Stomach (tissue), 9 donors: ENCODE measurements around the gene CBX8. TPM values are rescaled to one million over a fixed set of nuclear protein-coding genes. Genes with fewer than 3 reads are reported as not detected.

Source experiments
- DNase-seq, 2 donors: peaks; one replicate each; pipeline versions ENCODE4 v3.0.0 to v3.0.0-alpha.2; 2013 to 2019
- H3K27ac ChIP-seq, 5 donors: fragments of 200-600 bp in 4 of 5; sonication (generic) in 4 of 5; one replicate each; pipeline ENCODE4 v1.5.1; 2013 to 2019; ENCODE audit warnings: mild to moderate bottlenecking in 1 of 5, moderate library complexity in 1 of 5
- H3K27me3 ChIP-seq, 3 donors: fragments of 200-600 bp; sonication (generic); one replicate each; pipeline ENCODE4 v1.5.1; 2017 to 2019; ENCODE audit warnings: mixed run types in 1 of 3
- H3K36me3 ChIP-seq, 4 donors: fragments of 200-600 bp; sonication (generic); 1 replicate in 3 of 4; 2 replicates in 1 of 4; pipeline ENCODE4 v1.5.1; 2016 to 2019
- H3K4me1 ChIP-seq, 4 donors: fragments of 200-600 bp; sonication (generic); one replicate each; pipeline ENCODE4 v1.5.1; 2016 to 2019
- H3K4me3 ChIP-seq, 4 donors: fragments of 200-600 bp; sonication (generic) in 3 of 4; one replicate each; pipeline ENCODE4 v1.5.1; 2016 to 2019; ENCODE audit warnings: mild to moderate bottlenecking in 1 of 4
- H3K9me3 ChIP-seq, 4 donors: fragments of 200-600 bp; sonication (generic); one replicate each; pipeline ENCODE4 v1.5.1; 2016 to 2019
- EP300 ChIP-seq: sonication (generic); formaldehyde crosslinking; IDR thresholded peaks from one replicate; pipeline ENCODE4 v1.6.1; 2017; ENCODE audit warnings: antibody characterized with exemption
- POLR2A ChIP-seq, 4 donors: fragments of 450-650 bp; IDR thresholded peaks; one replicate each; pipeline ENCODE4 v1.6.1; 2016; ENCODE audit warnings: antibody characterized with exemption in 4 of 4, control low read depth in 2 of 4, mild to moderate bottlenecking in 1 of 4, moderate library complexity in 1 of 4
- POLR2AphosphoS5 ChIP-seq, 3 donors: sonication (generic); formaldehyde crosslinking; IDR thresholded peaks; one replicate each; pipeline ENCODE4 v1.6.1; 2016; ENCODE audit warnings: antibody characterized with exemption in 3 of 3
- WGBS, 5 donors: extraction: QIAGEN DNeasy Blood & Tissue Kit in 3 of 5; methylation state at CpG; one replicate each; pipeline versions ENCODE4 v1.1.5 to v1.1.7; 2013 to 2018; 5-methylcytosine and 5-hydroxymethylcytosine counted together
- intact Hi-C: fragments of 100-400 bp; cut with DNase I; formaldehyde crosslinking; loops from one replicate; pipeline ENCODE4 v1.15.1; 2023; ENCODE audit warnings: low total_unique reads
- polyA plus RNA-seq, 3 donors: library from polyadenylated mRNA; stranded (reverse); fragments of 200-250 nt; gene quantifications; one replicate each; pipeline ENCODE4 v1.2.3, GENCODE V29; 2013
- total RNA-seq, 5 donors: library from RNA; depleted of rRNA; stranded (reverse); fragments of >200 nt; gene quantifications; one replicate each; pipeline versions ENCODE4 v1.1.0 to v1.2.3, GENCODE V29; 2014 to 2016
- TF ChIP-seq, protein P1 (sequence below), 7 experiments: fragments of 450-650 bp in 4 of 7; fragments of 200-600 bp in 3 of 7; sonication (generic) in 3 of 7; IDR thresholded peaks; one replicate each; pipeline ENCODE4 v1.5.1; 2016 to 2019; ENCODE audit warnings: antibody characterized with exemption in 7 of 7, control low read depth in 2 of 7, mild to moderate bottlenecking in 1 of 7
- donor health status: healthy with polysubstance abuse.
- donor health status: Bipolar disorder and iron deficiency.
- donor health status: healthy.

Gene CBX8
- total and polyA plus RNA-seq, 8 donors, result 0.76 to 140 (median 3.1) TPM; not detected in 2

DNA sequence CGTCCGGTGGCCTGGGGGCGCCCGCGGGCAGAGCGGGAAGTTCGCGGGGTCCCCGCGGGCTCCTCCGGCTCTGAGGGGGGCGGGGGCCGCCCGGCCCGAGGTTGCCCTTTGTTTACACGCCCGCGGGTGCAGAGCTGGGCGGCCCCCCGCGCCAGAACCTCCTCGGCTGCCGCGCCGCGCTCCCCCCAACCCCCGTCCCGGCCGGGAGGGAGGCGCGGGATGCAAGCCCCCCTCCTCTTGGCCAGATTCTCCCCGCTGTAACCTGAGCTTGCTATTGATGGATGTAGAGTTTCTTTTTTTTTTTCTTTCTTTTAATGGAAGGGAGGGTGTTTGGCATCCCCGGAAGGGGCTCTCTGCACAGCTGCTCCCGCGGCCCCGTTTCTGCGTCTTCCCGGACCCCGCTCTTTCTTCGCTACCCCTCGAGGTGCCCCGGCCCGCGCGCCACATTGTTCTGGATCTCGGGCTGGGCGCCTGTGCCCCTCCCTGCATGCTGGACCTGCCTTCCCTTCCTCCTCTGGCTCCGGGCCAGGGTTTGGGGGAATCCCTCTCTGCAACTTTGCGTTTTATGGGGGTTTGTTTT lies 18.3 kb downstream of the CBX8 start:
- Histone ChIP-seq H3K36me3 (no peaks in the 10 kb centered on the region), H3K4me3 (peak overlapping the region; percentile 56 to 76 (median 67)), H3K4me1 (peaks cover 14 to 27% (median 22%) of the 10 kb centered on the region in 4 donors), H3K27me3 (peaks cover 10 to 97% (median 62%) of the 10 kb centered on the region in 3 donors), H3K9me3 (no peaks in the 10 kb centered on the region), H3K27ac (peak overlapping the region in 2 of 5 donors; percentile 53 to 61)
- intact Hi-C loops, result no loop called here
- DNase-seq, result peak in 1 of 2 donors; percentile 72
- WGBS, 5 donors, result 1 to 3% (median 2%) methylated on average over 36 to 49 of the region's 49 CpGs
- TF ChIP-seq, protein P1, sequence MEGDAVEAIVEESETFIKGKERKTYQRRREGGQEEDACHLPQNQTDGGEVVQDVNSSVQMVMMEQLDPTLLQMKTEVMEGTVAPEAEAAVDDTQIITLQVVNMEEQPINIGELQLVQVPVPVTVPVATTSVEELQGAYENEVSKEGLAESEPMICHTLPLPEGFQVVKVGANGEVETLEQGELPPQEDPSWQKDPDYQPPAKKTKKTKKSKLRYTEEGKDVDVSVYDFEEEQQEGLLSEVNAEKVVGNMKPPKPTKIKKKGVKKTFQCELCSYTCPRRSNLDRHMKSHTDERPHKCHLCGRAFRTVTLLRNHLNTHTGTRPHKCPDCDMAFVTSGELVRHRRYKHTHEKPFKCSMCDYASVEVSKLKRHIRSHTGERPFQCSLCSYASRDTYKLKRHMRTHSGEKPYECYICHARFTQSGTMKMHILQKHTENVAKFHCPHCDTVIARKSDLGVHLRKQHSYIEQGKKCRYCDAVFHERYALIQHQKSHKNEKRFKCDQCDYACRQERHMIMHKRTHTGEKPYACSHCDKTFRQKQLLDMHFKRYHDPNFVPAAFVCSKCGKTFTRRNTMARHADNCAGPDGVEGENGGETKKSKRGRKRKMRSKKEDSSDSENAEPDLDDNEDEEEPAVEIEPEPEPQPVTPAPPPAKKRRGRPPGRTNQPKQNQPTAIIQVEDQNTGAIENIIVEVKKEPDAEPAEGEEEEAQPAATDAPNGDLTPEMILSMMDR (IDR thresholded peaks at IDR 0.05), result no peak
- no peak for TF ChIP-seq POLR2A (IDR thresholded peaks at IDR 0.05)
- TF ChIP-seq POLR2AphosphoS5 (IDR thresholded peaks at IDR 0.05), result no peak
- no peak for TF ChIP-seq EP300

DNA sequence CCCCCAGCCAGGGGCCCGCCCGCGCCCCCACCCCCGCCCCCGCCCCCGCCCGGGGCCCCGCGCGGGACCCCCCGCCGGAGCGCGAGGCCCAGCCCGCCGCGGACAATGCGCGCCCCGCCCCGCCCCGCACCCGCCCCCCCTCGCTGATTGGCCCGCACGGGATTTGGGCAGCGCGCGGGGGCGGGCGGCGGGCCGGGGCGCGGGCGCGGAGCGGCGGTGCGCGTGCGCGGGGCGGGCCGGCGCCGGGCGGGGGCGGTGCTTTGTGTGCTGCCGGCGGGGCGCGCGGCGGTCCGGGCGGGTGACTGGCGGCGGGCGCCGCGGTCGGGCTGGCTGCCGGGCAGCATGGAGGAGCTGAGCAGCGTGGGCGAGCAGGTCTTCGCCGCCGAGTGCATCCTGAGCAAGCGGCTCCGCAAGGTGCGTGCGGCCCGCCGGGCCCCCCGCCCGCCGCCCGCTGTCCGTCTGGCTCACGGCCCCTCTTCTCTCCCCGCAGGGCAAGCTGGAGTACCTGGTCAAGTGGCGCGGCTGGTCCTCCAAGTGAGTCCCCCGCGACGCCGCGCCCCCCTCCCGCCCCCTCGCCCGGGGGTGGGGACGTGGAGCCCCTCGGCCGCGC lies 18.9 kb downstream of the CBX8 start, which contains the start of gene CBX2:
Gene CBX2, plus strand, starts transcription at position 255 of the 610 bp plus-strand sequence. Its CDS starts 88 bp downstream, at position 343.
- 0 to 1% (median 1%) methylated on average over 1 to 83 of the region's 96 CpGs; no CpG with 5 or more reads in 1 of the 5 donors for WGBS, 5 donors
- intact Hi-C loops, result no loop called here
- H3K27me3 ChIP-seq, result peaks cover 10 to 97% (median 66%) of the 10 kb centered on the region in 3 donors
- TF ChIP-seq EP300, result no peak
- no peak for TF ChIP-seq POLR2AphosphoS5 (IDR thresholded peaks at IDR 0.05)
- TF ChIP-seq, protein P1 (IDR thresholded peaks at IDR 0.05), result no peak
- TF ChIP-seq POLR2A (IDR thresholded peaks at IDR 0.05), result no peak
- no peaks in the 10 kb centered on the region for H3K36me3 ChIP-seq
- H3K27ac ChIP-seq, result peak within 1 kb of the TSS in 4 of 5 donors; percentile 20 to 76 (median 54)
- peak within 1 kb of the TSS; percentile 56 to 76 (median 67) for H3K4me3 ChIP-seq
- H3K9me3 ChIP-seq, result no peaks in the 10 kb centered on the region
- DNase-seq, result peak; percentile 77 to 94
- peaks cover 14 to 27% (median 22%) of the 10 kb centered on the region in 4 donors for H3K4me1 ChIP-seq

DNA sequence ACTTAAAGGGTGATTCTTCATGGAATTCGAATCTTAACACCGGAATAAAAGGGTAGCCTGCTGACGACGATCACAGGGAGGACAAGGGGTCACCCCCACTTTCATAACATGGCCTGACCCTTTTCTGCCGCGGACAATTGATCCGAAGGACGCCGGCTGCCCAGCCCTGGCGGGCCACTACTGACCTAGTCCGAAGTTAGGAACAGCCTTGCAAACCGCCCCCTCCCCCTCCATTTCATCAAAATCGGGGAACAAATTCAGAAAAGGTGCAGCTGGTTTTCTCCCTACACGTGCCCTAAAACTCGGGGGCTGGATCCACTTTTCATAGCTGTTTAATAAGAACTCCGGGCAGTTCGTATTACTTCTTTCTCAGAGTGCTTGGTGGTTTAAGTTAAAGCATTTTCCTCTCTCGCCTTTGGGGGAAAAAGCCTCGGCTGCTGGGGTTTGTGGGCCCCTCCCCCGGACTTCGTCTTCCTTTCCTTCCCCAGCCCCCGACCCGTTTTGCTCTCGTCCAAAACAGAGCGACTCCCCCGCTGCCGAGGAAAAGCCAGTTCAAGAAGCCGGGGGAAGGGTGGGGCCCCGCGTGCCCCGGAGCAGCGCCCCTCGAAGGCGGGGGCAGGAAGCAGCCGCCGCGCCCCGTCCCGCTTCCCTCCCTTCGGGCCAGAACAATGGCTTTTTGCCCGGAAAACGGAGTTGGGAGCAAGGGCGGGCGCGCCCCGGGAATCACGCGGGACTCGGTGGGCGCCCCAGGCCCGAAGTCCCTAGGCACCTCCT lies 19.6 kb downstream of the CBX8 start:
- peak overlapping the region; percentile 47 to 76 (median 56) for H3K4me3 ChIP-seq
- DNase-seq, result peak; percentile 29 to 90
- H3K27me3 ChIP-seq, result peaks cover 10 to 97% (median 73%) of the 10 kb centered on the region in 3 donors
- no peaks in the 10 kb centered on the region for H3K36me3 ChIP-seq
- H3K27ac ChIP-seq, result peak overlapping the region in 4 of 5 donors; percentile 20 to 76 (median 54)
- WGBS, 5 donors, result 6 to 7% (median 7%) methylated on average over 42 to 51 of the region's 51 CpGs
- TF ChIP-seq POLR2AphosphoS5 (IDR thresholded peaks at IDR 0.05) (peak in 1 of 3 donors; percentile 4), POLR2A (IDR thresholded peaks at IDR 0.05) (no peak)
- H3K4me1 ChIP-seq, result peaks cover 14 to 27% (median 22%) of the 10 kb centered on the region in 4 donors
- intact Hi-C loops, result no loop called here
- H3K9me3 ChIP-seq, result no peaks in the 10 kb centered on the region

DNA sequence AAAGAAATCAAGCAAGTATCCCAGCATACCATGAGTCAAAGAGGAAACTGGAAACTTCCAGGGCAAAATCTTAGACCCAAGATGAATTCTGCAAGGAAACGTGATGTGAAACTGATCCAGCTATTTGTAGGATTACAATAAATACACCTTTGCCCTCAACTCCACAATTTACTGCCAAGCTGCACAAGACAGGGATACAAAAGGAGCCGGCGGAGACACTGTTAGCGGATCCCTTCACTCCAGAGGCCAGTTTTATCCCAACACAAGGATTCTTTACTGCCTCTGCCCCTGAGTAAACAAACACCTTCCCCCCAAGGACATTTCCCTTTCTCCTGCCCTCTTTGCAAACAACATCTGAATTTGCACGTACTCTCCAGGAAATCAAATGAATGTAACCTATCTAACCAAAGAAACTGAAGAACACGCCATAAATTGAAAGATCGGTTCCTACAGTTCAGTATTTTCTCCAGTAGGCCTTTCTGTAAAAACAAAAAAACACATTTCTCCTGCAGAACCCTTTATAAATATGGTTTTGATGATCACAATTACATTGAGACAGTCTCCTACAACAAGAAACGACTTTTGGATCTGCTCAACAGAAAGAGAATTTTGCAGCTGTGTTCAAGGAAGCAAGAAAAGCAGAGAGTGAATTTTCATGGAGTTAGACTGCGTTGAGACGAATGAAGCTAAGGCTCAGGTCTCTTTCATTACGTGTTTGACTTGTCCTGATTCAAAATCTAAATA lies 20.3 kb downstream of the CBX8 start:
- no peak overlapping the region for H3K27ac ChIP-seq

More for the DNA sequence above, 20.3 kb downstream of the CBX8 start:
- 43 to 56% (median 48%) methylated on average over 11 of the region's 11 CpGs for WGBS, 5 donors
- H3K27me3 ChIP-seq, result peaks cover 10 to 97% (median 73%) of the 10 kb centered on the region in 3 donors
- intact Hi-C loops, result no loop called here
- H3K36me3 ChIP-seq, result no peaks in the 10 kb centered on the region
- H3K4me1 ChIP-seq, result peaks cover 14 to 27% (median 22%) of the 10 kb centered on the region in 4 donors
- H3K4me3 ChIP-seq, result no peak overlapping the region
- H3K9me3 ChIP-seq, result no peaks in the 10 kb centered on the region
- no peak for TF ChIP-seq EP300
- no peak for TF ChIP-seq POLR2A (IDR thresholded peaks at IDR 0.05)
- TF ChIP-seq, protein P1 (IDR thresholded peaks at IDR 0.05), result no peak
- no peak for TF ChIP-seq POLR2AphosphoS5 (IDR thresholded peaks at IDR 0.05)
- peak in 1 of 2 donors; percentile 43 for DNase-seq
